ENCODE measurements around the gene OSM.

The OSM gene

DNA sequence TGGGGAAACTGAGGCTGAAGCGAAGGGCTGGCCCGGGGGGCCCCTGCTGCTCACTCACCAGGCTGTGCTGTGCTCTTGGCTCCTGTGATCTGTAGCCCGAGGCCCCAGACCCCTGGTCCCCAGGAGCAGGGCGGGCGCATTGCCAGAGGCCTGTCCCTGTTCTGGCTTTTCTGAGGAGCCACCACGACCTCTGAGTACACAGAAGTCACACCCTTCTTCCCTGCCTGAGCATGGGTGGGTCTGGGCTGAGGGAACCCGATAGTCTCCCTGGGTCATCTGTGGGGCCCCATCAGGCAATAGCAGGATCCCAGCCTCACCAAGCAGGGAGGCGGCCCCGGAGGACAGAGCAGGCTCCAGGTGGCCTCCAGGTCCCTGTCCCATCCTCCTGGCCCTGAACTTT is 17.5 kb upstream of the OSM start:
- DNase-seq, result no peak

DNA sequence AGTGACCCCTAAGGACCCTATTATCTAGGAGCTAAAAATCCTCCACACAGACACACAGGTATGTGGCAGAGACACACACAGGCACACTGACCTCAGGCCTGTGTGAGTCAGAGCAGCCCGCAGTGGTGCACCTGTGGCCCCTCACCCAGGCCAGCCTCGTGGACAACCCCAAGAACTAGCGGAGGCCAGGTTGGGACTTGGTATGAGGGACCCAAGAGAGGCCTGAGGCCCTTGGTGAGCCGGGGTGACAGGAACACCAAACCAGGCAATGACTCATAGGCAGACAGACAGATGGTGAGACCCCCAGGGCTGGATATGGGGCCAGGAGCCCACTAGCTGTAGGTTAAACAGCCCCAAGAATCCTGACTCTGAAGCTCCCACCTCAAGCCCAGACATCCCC is 16.7 kb upstream of the OSM start:
- no peak for DNase-seq

DNA sequence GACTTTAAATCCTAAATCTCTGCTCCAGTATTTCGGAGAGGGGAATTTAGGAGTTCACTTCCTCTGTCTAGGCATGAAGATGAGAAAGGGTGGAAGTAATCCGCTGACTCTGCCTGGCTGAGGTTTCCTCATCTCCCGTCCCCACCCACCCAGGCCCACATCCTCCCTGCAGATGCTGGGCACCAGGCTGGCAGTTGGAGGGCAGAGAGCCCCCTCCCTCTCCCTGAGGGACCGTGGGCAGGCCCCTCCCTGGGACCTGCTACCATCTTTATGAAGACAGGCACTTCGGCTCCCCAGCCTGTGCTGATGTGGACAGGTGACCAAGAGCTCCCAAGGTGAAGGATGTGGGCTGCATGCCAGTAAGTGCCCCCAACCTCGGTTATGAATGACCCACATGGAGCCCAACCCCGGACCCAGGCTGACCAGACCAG is 16.0 kb upstream of the OSM start:
- no peak for DNase-seq

DNA sequence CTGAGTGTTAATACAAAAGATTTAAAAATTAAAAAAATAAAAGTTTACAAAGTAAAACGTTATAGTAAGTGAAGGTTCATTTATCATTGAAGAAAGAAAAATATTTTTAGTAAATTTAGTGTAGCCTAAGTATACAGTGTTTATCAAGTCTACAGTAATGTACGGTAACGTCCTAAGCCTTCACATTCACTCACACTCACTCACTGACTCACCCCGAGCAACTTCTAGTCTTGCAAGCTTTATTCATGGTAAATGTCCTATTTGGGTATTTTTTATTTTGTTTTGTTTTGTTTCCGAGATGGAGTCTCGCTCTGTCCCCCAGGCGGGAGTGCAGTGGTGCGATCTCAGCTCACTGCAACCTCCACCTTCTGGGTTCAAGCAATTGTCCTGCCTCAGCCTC is 13.9 kb upstream of the OSM start:
- DNase-seq, result no peak

DNA sequence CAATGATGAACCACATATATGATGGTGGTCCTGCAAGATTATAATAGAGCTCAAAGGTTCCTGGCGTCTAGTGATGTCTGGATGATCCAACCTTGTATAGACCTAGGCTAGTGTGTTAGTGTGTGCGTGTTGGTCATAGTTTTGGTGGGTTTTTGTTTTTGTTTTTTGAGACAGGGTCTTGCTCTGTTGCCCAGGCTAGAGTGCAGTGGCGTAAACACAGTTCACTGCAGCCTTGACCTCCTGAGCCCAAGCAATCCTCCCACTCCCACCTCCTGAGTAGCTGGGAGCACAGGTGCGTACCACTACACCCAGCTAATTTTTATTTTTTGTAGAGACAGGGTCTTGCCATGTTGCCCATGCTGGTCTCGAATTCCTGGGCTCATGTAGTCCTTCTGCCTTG is 13.3 kb upstream of the OSM start:
- DNase-seq, result no peak

DNA sequence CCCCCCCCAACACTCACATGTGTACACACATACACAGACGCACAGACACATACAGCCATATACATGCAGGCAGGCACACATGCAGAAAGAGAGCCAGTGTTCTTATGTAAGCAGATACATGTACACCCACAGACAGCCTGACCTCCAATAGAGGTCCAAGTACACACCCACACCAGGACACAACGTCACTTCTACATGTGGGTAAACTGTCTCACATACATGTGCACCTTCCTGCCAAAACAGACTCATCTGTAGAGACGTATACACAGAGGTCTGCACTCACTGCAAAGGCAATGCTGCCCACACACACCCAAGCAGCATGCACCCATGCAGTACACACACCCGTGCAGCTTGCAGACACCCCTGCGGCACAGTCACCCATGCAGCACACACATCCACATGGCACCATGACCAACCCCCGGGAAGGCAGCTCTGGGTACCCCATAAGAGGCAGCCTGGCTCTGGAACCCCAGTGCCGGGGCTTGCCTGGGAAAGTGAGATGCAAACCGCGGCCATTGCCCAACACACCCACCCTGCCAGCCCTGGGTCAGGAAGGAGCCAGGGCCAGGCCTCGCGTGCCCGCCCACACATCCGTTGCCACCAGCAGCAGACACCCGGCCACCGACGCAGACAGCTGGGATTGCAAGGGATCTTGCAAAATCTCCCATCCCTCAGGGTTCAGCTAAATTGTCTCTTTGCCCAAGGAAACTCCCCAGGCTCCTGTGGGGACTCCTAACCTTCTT is 12.6 kb upstream of the OSM start:
- DNase-seq, result no peak

DNA sequence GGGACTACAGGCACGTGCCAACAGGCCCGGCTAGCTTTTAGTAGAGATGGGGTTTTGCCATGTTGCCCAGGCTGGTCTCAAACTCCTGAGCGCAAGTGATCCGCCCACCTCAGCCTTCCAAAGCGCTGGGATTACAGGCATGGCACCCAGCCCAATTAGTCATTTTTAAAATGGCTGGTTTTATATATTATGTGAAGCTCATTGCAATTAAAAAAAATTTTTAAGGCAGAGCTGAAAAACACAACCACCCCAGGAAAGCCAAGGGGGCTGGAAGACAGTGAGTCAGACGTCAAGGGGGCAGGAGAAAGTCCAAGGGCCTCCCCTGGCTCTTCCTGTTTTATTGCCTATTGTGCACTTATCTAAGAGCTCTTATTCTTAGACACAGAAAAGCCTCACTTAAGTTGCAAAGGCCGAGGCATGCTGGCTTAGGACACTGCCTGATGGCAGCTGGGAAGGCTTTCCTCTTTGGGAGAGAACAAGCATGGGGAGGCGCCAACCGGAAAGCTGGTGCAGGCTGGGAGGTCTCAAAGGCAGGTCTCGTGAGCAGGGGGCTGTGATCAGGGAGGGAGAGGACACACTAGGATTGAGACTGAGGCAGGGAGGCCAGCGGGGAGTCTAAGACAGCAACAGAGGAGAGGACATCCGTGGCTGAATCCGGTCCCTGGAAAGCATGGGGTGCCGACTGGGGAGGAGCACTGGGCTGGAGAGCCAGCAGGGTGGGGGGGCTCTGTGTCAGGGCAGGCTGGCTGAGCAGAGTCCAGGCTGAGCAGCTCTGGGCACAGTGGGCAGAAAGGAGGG is 11.1 kb upstream of the OSM start:
- no peak for DNase-seq

DNA sequence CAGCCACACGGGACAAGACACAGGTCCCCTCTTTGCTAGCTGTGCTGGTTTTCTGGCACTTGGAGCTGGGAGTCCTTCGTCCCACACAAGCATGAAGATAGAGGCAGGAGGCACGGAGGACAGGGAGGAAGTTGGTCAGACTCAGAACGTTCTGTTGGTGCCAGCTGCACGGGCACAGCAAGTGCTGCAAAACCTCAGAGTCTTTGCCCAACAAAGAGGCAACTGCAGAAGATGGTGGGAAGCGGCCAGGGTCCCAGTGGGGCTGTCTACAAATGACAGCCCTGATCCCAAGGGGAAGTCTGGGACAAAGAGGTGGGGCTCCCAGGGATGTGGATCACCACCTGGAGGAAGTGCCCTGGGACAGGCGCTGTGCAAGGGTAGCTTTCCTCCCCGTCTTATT is 9.4 kb upstream of the OSM start:
- DNase-seq, result no peak

DNA sequence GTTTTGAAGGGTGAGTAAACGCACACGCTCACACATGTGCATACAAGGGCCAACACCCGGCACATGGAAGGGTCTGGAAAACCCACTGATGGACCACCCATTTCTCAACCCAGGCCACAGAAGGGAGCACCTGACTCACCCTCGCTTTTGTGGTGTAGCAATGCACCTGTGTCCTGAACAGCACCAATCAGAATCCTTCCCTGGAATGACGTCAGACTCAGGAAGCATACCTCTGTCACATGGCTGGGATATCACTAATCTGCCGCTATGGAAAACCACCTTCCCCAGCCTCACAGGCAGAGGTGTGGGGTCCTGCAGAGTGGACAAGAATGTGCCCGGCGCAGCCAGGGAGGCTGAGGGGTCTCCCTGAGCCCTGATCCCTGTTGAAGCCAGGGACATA is 9.0 kb upstream of the OSM start:
- no peak for DNase-seq

DNA sequence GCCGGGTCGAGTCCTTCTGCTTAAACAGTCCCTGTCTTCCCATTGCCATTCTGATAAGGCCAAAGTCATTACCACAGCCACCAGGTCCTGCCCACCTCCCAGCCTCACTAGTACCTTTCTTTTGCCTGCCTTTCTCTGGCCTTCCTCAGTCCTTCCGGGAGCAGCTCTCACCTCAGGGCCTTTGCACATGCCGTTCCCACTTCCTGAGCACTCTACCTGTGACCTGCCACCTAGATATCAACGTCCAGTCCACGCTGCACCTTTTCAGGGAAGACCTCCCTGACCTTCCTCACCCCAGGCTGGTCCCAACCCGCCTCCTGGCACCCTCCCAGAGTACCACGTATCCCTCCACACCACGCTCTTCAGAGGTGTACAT is 7.8 kb upstream of the OSM start:
- DNase-seq, result no peak

DNA sequence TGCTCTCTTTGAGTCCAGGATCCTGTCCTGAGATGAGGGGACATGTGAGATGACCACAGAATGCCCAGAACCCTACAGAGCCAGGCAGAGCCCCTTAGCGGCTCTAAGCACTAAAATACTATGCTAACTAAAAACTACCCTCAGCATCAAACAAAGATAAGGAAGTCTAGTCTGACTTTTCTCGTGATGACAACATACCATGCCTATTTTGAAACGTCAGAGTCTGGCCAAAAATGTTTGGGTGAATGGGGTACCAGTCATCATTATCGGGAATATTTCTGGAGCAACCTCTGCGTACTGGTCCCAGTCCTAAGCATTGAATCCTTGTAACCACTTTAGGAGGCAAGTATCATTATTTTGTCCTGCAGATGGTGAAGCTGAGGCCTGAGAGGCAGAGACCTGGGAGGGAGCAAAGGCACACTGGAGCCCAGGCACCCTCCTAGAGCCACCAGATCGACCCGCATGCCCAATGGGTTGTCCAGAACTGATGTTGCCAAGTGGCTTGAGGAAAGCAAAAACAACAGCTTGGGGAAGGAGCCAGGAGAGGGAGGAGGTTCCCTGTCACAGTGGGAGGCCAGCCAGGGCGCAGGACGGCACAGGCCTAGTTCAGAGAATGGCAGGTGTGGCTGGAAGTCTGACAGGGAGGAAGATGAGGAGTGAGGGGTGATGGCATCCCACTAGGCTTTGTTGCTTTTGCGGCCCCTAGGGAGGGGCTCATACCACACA is 7.2 kb upstream of the OSM start:
- no peak for DNase-seq

DNA sequence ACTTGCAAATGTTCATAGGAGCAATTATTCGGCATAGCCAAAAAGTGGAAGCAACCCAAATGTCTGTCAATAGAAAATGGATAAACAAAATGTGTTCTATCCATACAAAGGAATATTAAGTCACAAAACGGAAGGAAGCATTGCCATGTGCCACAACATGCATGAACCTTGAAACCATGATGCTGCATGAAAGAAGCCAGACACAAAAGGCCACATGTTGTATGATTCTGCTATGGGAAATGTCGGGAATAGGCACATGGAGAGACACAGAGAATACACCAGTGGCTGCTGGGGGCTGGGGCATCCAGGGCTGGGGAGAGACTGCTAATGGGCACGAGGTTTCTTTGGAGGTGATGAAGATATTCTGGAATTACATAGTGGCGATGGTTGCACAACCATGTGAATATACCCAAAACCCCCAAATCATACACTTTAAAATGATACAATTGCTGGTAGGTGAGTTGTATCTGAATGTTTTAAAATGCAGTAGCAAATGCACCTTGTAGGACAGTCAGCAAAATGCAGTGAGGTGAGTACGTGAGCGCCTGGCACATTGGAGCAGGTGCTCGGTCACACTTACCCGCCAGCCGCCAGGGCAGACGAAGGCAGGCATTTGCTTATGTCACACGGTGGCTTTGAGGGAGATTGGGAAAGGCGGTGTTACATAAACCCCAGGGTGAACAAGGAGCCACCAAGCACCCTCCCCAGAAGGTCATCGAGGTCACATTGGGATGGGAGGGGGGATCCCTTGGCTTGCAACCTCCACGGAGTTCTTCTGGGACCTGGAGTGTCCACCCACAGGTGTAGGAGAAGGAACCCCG is 6.3 kb upstream of the OSM start:
- DNase-seq, result no peak

DNA sequence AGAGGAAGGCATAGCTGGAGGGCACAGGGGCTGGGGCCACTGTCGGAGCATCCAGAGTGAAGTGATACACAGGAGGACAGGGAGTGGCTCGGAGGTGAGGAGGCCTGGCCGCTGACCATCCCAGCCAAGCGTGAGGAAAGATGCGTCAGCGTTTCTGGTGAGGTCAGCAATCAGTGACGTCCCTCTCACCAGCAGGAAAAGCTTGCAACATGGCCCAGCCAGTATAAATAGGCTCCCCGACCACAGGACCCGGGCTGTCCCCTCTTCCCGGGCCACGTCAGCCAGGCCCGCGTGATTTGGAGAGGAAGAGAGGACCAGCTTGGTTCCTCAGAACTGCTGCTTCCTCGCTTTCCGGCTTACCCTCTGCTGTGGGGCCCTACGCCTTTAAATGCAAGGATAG is 4.2 kb upstream of the OSM start:
- DNase-seq, result no peak

DNA sequence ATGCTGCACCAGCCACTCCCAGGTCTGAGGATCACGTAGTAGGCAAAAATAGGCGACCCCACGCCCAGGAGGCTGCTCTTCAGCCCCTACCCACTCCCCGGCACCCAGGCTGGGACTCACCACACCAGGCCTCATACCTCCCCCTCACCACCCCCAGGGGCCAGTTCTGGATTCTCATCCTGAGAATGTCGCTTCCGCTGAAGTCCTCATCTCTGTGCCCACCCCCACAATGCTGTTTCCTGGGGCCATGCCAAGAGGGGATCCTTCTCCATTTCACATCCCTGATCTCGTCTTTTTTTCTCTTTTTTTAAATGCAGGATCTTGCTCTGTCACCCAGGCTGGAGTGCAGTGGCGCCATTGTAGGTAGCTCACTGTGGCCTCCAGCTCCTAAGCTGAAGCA is 1.7 kb upstream of the OSM start:
- no peak for DNase-seq

DNA sequence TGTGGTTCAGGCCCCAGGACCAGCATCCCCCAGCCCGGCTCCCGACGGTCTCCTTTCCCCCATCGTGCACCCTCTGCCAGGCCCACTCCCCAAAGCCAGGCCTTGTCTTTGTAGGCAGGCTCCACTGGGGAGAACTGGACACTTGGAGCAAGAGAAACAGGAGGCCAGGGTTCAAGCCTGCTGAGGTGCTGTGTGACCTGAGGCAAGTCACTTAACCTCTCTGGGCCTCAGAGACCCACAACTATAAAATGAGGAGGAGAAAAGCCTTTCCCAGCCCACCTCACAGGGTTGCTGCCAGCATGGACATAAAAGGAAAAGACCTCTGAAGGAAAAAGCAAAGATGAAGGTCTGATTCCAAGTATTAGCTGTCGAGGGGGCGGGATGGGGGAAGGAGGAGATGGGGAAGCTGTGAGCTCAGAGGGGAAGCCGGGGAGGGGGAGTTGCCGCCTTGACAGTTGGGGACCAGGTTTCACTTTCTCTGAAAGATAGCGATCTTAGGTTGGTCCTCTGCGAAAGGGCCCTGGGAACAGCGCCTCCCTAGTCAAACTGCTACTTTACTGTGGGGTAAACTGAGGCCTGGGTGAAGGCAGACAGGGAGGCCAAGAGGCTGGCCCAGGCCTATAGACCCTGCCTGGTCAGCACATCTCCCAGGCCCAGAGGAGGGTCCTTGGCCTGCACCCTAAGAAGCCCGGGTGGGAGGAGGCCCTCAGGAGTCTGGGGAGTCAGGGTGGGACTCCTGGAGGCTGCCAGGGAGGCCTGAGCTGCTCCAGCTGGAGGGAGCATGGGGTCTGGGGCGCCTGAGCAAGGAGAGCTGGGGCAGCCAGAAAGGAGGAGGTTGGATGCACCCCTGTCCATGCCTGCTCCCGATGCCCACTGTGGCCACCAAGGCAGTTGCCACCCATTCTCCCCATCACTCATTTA is 991 bp upstream of the OSM start:
- no peak for DNase-seq

DNA sequence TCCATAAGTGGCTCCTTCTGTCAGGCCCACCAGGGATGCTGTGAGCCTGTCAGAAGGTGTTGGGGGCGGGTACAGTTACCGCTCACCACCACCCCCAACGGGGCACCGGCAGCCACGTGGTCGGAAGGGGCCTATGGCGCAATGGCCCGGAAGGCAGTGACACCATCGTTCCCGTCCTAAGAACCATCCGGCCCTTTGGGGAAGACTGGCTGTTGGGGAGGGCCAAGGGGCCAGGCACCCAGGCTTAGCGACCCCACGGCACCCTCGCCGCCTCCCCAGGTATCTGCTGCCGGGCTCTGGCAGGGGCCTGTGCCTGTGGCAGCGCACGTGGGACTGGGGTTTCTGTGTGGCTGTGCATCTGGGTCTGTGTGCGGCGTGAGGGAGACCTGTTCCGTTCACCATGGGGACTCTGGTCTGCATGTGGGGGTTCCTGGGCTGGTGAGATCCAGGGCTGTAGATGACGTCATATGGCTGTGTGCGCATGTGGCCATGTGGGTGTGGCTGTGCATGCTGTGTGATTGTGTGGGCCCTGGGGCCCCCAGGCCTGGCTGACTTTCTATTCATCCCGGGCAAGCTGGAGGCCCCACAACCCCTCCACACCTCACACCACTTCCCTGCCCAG is 717 bp downstream of the OSM start:
- DNase-seq, result no peak

DNA sequence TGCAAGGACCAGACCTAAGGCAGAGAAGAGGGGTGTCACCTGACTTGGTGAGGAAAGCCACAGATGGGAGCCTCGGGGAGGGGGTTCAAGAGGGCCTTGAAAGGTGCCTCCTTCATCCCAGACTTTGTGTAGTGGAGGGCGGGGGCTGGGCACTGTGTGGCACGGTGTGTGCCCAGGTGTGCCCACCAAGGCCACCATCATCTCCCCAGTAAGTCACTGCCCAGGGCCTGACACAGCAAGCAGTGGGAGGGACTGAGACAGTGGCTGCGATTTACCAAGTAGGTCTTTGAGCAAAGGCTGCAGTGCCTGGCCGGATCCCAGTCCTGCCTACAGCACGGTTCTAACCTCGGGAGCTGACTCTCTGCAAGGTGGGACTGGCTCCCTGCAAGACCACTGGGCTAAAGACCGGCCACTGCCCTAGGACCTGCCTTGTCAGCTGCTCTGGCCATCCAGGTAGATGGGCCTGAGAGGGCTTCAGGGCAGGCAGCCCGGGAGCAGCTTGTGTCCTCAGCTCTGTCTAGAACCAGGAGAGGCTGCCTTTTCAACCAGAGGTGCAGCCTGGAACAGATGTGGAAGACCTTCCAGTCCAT is 1.4 kb downstream of the OSM start:
- DNase-seq, result no peak

DNA sequence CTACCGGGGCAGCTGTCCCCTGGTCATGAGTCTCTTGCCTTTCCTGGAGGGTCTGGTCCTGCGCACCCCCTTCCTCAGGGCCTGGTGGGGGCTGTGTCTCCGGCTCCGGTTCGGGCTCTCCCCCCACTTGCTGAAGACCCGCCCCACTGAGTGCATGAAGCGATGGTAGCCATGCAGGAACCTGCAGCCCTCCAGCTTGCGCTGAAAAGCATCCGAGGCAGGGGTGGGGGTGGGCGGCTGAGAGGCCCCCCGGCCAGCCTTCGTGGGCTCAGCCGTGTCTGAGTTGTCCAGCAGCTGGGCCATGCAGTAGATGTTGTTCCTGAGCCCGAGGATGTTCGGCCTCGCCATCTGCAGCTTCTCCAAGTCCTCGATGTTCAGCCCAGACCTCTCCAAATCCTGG is 2.8 kb downstream of the OSM start:
- DNase-seq, result no peak

DNA sequence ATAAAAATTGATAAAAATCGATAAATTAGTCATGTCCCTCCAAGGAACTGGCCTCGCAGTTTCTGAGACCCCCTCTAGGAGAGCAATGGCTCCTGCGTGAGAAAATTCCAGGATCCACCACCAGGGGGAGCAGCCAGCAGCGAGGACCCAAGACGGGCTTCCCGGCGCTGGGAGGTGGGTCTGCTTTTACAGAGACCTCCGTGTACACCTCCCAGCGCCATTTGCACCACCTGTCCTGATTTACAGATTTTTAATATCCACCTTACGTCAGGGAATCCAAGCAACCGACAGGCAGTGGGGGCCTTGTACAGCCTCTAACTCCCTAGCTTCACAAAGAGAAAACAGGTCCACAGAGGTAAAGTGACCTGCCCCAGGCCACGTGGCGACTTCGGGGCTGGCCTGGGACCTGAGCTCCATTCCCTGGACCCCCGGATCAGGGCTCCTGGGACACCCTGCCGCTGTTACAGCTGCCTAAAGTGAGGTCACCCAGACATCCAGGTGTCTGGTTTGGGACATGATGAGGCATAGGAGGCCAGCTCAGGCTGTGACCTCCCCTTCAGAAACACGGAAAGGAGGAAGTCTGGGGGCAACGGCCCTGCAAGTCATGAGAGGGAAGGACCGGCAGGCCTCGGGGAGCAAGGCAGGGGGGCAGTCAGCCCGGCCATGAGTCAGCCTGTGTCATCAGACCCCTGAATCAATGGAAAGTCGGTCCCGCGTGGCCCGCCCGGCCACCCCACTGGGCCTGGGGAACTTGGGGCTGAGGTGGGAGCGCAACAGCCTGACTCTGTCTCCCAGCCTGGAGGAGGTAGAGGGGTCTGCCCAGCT is 3.5 kb downstream of the OSM start:
- no peak for DNase-seq

DNA sequence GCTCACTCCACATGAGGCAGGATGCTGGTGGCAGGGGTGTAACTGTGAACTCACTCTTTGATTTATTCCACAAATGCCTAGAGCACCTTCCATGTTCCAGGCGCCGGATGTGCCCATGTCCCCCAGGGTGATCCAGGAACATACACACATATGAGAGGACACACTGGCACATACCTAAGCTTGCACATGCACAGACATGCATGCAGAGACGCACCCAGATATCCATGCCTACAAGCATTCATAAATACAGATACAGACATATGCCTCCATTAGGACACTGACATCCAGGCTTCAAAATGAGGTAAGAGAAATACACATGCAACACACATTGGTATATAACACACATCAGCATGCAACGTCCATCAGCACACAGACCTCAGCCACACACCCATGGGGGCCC is 4.5 kb downstream of the OSM start:
- DNase-seq, result no peak
